ENCODE results near the gene RPS26.
"Not testable (repeated sequence)": the region's sequence is repeated elsewhere in the genome, so short reads cannot be mapped to it uniquely, and the experiment has no call there.

The RPS26 gene

DNA sequence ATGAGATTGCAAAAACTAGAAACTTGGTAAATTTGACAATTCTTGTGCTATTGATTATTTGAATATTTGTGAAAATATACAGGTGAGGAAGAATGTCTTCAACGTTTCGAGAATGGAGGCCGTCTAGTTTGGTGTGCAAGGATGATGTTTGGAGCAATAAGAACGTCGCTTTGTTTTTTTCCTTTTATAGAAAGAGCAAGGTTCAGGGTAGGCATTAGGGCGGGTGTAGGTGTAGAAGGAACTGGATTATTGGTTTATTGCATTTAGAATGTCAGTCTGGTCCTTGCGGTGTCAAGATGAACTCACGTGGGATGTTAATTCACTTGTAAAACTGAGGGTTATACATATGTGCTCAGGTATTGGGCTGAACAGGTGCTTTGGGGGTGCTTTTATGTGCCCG, 1.1 kb downstream of the RPS26 start:
- Histone ChIP-seq H3K4me1 (no peaks in the 10 kb centered on the region; the same call in 1 of the 2 replicates), H3K4me3 (ENCODE audit: low read depth, low read length) (peak overlapping the region; percentile 92), H3K9me3 (no peaks in the 10 kb centered on the region), H3K27me3 (no peaks in the 10 kb centered on the region), H3K36me3 (peaks cover 43% of the 10 kb centered on the region)
- no peak for DNase-seq
- TF ChIP-seq, protein P1, sequence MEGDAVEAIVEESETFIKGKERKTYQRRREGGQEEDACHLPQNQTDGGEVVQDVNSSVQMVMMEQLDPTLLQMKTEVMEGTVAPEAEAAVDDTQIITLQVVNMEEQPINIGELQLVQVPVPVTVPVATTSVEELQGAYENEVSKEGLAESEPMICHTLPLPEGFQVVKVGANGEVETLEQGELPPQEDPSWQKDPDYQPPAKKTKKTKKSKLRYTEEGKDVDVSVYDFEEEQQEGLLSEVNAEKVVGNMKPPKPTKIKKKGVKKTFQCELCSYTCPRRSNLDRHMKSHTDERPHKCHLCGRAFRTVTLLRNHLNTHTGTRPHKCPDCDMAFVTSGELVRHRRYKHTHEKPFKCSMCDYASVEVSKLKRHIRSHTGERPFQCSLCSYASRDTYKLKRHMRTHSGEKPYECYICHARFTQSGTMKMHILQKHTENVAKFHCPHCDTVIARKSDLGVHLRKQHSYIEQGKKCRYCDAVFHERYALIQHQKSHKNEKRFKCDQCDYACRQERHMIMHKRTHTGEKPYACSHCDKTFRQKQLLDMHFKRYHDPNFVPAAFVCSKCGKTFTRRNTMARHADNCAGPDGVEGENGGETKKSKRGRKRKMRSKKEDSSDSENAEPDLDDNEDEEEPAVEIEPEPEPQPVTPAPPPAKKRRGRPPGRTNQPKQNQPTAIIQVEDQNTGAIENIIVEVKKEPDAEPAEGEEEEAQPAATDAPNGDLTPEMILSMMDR (IDR thresholded peaks at IDR 0.05; ENCODE audit: low read depth, low read length) = no peak

DNA sequence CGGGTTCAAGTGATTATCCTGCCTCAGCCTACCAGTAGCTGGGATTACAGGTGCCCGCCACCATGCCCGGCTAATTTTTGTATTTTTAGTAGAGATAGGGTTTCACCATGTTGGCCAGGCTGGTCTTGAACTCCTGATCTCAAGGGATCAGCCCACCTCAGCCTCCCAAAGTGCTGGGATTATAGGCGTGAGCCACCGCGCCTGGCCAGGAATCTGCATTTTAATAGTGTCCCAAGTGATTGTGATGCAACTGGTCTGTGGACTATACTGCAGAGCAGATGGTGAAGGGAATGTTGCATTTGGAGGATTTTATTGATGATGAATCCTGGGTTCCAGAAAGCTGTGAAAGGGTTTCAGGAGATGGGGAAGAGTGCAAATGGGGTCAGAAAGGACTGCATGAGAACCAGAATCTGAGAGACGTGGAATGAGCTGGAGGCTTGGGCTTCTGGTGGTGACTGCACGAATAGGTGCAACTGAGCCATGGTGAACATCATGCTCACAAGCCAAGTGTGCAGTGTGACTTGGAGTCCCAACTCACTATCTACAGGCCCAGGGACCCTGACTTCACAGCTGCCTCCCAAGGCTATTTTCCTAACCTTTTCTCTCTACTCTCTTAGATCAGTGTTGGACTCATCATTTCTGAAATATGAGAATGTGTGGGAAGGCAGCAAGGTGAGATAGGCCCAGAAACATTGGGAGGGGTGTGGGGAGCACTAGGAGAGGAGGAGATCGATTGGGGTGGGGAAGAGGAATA, 4.5 kb downstream of the RPS26 start:
- DNase-seq = no peak
- Histone ChIP-seq H3K4me1 (no peaks in the 10 kb centered on the region; the same call in 1 of the 2 replicates), H3K27me3 (no peaks in the 10 kb centered on the region), H3K4me3 (ENCODE audit: low read depth, low read length) (no peak overlapping the region), H3K36me3 (peaks cover 43% of the 10 kb centered on the region), H3K9me3 (no peaks in the 10 kb centered on the region)
- TF ChIP-seq, protein P1 (IDR thresholded peaks at IDR 0.05; ENCODE audit: low read depth, low read length) = no peak

DNA sequence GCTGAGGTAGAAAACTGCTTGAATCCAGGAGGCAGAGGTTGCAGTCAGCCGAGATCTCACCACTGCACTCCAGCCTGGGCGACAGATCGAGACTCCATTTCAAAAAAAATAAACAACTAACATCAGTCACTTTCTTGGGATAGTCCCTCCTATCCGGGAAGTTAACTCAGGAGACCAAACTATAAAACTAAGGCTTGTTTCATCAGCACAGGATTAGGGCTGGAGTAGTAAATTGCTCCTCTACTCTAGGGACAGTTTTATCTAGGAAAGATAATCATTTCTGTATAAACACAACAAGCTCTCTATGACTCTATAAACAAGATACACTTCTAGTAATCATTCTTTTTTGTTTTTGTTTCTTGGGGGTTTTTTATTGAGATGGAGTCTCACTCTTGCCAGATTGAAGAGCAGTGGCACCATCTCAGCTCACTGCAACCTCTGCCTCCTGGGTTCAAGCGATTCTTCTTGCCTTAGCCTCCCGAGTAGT, 11.7 kb downstream of the RPS26 start:
- no peak overlapping the region for H3K4me3 ChIP-seq (ENCODE audit: low read depth, low read length)
- H3K9me3 ChIP-seq = no peaks in the 10 kb centered on the region
- no peaks in the 10 kb centered on the region for H3K36me3 ChIP-seq
- no peaks in the 10 kb centered on the region for H3K27me3 ChIP-seq
- DNase-seq = no peak
- no peaks in the 10 kb centered on the region for H3K4me1 ChIP-seq
- TF ChIP-seq, protein P1 (IDR thresholded peaks at IDR 0.05; ENCODE audit: low read depth, low read length) = no peak

DNA sequence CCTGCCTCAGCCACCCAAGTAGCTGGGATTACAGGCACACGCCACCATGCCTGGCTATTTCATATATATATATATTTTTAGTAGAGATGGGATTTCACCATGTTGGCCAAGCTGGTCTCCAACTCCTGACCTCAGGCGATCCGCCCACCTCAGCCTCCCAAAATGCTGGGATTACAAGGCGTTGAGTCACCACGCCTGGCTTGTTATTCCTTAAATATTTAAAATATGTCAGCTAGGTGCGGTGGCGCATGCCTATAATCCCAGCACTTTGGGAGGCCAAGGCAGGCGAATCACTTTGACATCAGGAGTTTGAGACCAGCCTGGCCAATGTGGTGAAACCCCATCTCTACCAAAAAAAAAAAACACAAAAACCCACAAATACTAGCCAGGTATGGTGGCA, 18.2 kb downstream of the RPS26 start:
- not testable (repeated sequence) for H3K27me3 ChIP-seq, DNase-seq, H3K36me3 ChIP-seq

DNA sequence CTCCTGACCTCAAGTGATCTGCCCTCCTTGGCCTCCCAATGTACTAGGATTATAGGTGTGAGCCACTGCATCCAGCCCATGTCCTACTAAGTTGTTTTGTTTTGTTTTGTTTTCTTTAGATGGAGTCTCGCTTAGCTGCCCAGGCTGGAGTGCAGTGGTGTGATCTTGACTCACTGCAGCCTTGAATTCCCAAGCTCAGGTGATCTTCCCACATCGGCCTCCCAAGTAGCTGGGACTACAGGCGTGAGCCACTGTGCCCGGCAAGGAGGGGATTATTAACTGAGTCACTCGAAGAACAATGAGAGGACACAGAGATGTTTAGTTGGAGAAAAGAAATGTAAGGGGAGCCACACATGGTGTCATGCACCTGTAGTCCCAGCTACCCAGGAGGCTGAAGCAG, 20.3 kb downstream of the RPS26 start:
- TF ChIP-seq, protein P1 (IDR thresholded peaks at IDR 0.05; ENCODE audit: low read depth, low read length) = no peak
- Histone ChIP-seq H3K9me3 (no peaks in the 10 kb centered on the region), H3K4me1 (no peaks in the 10 kb centered on the region), H3K36me3 (no peaks in the 10 kb centered on the region), H3K4me3 (ENCODE audit: low read depth, low read length) (no peak overlapping the region), H3K27me3 (no peaks in the 10 kb centered on the region)
- DNase-seq = no peak

More for the DNA sequence above, 18.2 kb downstream of the RPS26 start:
- H3K4me1 ChIP-seq; H3K4me3 ChIP-seq (ENCODE audit: low read depth, low read length); H3K9me3 ChIP-seq: not testable (repeated sequence)

DNA sequence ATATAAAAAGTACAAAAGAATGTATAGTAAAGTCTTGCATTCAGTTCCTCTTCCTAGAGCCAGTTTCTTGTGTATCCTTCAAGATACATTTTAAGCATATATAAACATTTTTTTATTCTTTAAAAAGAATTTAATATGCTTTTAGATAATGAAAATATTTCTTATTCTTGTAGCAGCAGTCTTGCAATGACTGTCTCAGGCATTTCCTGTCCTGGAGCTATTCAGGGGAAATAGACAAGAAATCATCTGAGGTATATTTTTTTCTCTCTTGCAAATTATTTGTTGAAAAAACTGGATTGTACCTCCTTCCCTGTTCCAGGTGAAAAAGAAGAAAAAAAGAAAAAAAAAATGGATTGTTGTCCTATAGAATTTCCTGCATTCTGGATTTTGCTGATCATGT, 21.3 kb downstream of the RPS26 start:
- no peak overlapping the region for H3K4me3 ChIP-seq (ENCODE audit: low read depth, low read length)
- H3K4me1 ChIP-seq = no peaks in the 10 kb centered on the region
- no peak for DNase-seq
- H3K27me3 ChIP-seq = no peaks in the 10 kb centered on the region
- no peaks in the 10 kb centered on the region for H3K36me3 ChIP-seq
- TF ChIP-seq, protein P1 (IDR thresholded peaks at IDR 0.05; ENCODE audit: low read depth, low read length) = no peak
- H3K9me3 ChIP-seq = no peaks in the 10 kb centered on the region

All from BE2C (cell line).